Brain microvascular endothelial cell (primary cell): ENCODE measurements around the gene GALP.
A peak's percentile ranks its signal among the peaks of the same experiment; 100 is the strongest.

Experiments
- DNase-seq: peaks from one replicate; pipeline ENCODE4 v3.0.0-alpha.2; 2020
- H3K27ac ChIP-seq: fragments of 250-450 bp; sonication (Bioruptor Pico); 2 replicates; pipeline ENCODE4 v1.5.1; 2020; ENCODE audit warnings: mild to moderate bottlenecking, moderate library complexity
- H3K27me3 ChIP-seq: fragments of 250-450 bp; sonication (Bioruptor Pico); replicated peaks from 2 replicates; pipeline ENCODE4 v1.5.1; 2020; ENCODE audit warnings: mild to moderate bottlenecking
- H3K36me3 ChIP-seq: fragments of 250-450 bp; sonication (Bioruptor Pico); replicated peaks from 2 replicates; pipeline ENCODE4 v1.5.1; 2020; ENCODE audit warnings: mild to moderate bottlenecking
- H3K4me3 ChIP-seq: 2 replicates; pipeline ENCODE4 v1.5.1; 2011; ENCODE audit warnings: low read depth, mild to moderate bottlenecking, control low read depth, low read length, moderate library complexity
- CTCF ChIP-seq: IDR thresholded peaks from 2 replicates; pipeline ENCODE4 v1.5.1; 2011; ENCODE audit warnings: low read depth, mild to moderate bottlenecking, moderate library complexity, low read length, control low read depth, inconsistent platforms; ENCODE audit errors: missing control alignments
- in situ Hi-C: cut with HindIII; loops from 2 replicates; pipeline ENCODE4 v1.10.0; 2017; ENCODE audit warnings: low sequenced_read_pairs, low pct_ligation_motif_present

GALP gene

DNA sequence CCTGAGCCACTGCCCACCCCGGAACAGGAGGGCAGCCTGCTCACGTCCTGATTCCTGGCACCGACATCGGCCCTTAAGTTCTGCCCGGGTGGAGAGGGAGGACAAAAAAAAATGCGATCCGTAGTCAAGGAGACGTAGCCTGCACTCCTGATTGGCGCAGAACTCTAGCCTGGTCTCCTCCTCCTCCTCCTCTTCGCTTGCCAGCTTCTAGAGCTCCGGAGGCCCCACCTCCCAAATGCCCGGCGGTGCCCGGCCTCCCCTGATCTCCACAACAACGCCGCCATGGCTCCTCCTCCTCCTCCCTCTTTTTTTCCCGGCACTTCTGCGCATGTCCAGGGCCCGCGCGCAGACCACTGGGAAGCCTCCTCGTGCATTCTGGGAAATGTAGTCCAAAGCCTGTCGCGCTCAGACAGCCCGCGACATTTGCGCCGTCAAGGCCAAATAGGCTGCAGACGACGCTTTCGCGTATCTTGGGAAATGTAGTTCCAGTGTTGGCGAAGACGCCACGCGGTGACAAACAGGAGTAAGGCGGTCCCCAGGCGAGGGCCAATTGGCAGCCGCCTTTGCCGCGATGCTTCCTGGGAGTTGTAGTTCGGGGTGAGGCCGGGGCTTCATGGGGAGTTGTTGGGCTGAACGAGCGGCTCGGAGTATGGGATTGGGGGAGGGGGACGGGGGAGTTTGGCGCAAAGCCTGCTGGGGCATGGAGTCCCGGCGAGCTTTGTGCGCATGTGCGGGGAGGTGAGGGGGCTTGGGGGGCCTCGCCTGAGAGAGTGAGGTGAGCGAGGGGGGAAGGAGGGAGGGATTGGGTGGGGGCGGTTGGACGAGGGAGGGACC, 35.0 kb upstream of the GALP start, which contains the start of gene ZNF444:
ZNF444 (plus strand) TSS at position 705 of the 834 bp plus-strand sequence. CDS start 5,625 bp downstream, outside the sequence.
- TF ChIP-seq CTCF: no peak
- peaks cover 4% of the 10 kb centered on the region for H3K36me3 ChIP-seq
- peak within 1 kb of the TSS; percentile 71 for H3K4me3 ChIP-seq
- peak; percentile 99 for DNase-seq
- no peaks in the 10 kb centered on the region for H3K27me3 ChIP-seq
- in situ Hi-C loops: no loop called here
- H3K27ac ChIP-seq: peak within 1 kb of the TSS; percentile 63

GRCh38 chr19:56141417-56141993, 34.3 kb upstream of the GALP start:
- no peak for TF ChIP-seq CTCF
- peak overlapping the region; percentile 71 for H3K4me3 ChIP-seq
- H3K36me3 ChIP-seq: peaks cover 4% of the 10 kb centered on the region
- DNase-seq: no peak
- in situ Hi-C loops: no loop called here
- H3K27ac ChIP-seq: no peak overlapping the region
- H3K27me3 ChIP-seq: no peaks in the 10 kb centered on the region

GRCh38 chr19:56142087-56142787, 33.6 kb upstream of the GALP start:
- in situ Hi-C loops: no loop called here
- H3K27me3 ChIP-seq: no peaks in the 10 kb centered on the region
- H3K36me3 ChIP-seq: peaks cover 9% of the 10 kb centered on the region
- peak overlapping the region; percentile 71 for H3K4me3 ChIP-seq
- H3K27ac ChIP-seq: no peak overlapping the region
- no peak for DNase-seq
- no peak for TF ChIP-seq CTCF

- H3K36me3 ChIP-seq: peaks cover 13% of the 10 kb centered on the region
- H3K4me3 ChIP-seq: no peak overlapping the region
- no peaks in the 10 kb centered on the region for H3K27me3 ChIP-seq
- TF ChIP-seq CTCF: no peak
- H3K27ac ChIP-seq: no peak overlapping the region
- DNase-seq: no peak
- in situ Hi-C loops: no loop called here
These were observed 32.8 kb upstream of the GALP start for GRCh38 chr19:56142897-56143434.

DNA sequence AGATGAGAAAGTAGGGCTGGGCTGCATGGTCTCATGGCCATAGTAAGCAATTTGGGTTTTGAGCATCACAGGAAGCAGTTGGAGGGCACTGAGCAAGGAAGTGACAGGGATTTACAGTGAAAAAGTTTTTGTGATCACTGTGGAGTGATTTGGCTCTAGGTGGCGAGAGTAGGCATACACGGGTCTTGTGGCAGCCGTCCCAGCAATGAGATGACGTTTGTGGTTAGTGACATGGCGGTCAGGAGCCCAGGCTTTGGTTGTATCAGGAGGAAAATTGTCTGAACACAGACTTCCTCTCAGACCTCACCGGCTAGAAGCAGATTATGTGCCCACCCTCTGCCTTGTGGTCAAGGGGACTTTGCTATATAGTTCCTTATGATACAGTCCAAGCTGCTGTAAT, 31.4 kb upstream of the GALP start:
- H3K4me3 ChIP-seq: no peak overlapping the region
- H3K27me3 ChIP-seq: no peaks in the 10 kb centered on the region
- DNase-seq: no peak
- in situ Hi-C loops: no loop called here
- H3K36me3 ChIP-seq: peaks cover 21% of the 10 kb centered on the region
- TF ChIP-seq CTCF: no peak
- H3K27ac ChIP-seq: no peak overlapping the region
